Fibroblast of skin of right quadriceps (primary cell): Measurements from ENCODE around the gene RAPGEF4.
A peak's percentile ranks its signal among the peaks of the same experiment; 100 is the strongest.

Source experiments
- DNase-seq: peaks from one replicate; pipeline ENCODE4 v3.0.0-alpha.2; 2013

RAPGEF4 gene

DNA sequence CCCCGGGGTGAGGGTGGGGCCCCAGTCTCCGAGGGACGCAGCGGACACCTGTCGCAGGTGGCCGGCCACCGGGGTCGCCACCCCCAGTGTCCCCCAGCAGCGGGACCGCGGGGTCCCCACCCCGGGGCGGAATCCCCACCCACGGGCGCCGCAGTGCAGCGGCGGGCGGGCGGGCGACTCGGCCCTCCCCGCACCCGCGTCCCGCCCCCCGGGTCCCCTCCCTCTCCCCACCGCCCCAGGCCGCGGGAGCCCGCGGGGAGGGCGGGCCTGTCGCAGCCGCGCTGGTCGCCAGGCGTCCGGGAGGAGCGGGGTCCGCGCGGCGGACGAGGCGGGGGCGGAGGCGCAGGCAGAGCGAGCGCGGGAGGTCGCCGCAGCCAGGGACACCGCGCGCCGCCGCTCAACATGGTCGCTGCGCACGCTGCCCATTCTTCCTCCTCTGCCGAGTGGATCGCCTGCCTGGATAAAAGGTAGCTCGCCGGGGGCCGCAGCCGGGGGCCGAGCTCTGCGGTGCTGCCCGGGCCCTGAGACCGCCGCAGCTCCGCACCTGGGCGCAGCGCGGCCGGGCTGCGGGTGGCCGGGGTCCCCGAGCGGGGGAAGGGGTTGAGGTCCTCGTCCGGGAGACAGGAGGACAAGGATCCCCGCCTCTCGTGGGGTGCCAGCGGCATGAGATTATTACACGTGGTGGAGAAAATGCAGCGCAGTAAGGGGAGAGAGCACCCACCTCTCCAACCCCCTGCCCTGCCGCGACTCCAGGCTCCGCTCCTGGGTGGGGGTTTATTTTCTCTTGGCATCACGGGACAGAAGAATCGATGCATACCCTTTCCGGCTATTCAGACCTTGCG is at the start of gene RAPGEF4:
Gene RAPGEF4, plus strand, starts transcription at position 264 of the 842 bp plus-strand sequence. Its CDS starts 139 bp downstream, at position 403.
- DNase-seq, result no peak

DNA sequence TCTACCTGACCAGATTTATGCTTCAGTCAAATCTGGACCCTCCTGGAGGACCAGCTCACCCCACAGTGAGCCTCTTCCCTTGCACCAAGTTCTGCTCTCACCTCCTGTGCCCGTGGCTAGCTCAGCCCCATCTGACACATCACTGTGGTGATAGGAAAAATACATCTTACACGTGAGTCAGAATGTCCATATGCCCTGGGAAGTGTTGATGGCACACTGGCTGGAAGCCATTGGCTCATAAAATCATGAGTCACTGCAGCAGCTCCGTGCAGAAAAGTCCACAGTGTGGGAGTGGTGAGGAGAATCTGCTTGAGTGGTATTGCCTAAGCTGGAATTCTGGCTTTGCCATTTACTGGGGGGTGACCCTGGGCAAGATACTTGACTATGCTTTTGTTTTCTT is 42.6 kb upstream of the RAPGEF4 start:
- DNase-seq, result peak; percentile 99

DNA sequence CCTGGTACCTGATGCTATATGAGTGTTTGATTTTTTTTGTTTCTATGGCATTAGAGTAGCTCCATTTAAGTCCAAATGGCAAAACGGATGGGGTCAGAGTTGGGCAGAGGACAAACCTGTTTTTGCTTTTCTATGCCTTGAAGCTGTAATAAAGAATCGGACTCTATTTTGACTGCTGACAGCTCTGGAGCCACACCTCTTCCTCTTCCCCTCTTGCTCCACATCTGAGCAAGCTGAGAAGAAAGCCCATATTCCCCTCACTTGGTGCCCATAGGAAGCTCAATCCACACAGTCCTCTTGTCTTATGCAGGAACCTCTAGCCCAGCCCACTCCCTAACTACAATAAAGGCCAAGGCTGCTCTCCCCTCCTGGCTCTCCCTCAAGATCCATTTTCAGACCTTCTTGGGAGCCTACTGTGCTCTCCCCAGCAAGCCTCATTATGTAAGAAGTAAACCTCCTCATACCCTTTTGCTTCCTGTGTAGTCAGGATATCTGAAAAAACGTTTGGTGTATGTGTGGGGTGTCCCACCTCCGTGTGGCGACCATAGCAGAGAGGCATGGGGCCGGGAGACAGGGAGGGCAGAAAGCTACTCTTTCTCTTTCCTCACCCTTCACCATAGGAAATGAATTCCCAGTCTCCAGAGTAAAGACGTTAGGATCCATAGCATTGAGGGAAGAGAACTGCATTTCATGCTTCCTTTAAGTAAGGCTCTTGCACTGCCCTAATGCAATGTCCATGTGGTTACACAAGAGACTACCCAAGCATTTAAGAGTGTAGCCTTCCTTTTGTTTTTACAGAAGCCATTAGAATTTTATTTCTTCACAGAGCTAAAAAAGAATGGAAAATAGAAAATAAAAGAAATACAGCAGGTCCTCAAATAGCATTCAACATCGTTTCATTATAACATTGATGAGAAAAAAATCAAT is 41.9 kb upstream of the RAPGEF4 start:
- DNase-seq, result no peak

DNA sequence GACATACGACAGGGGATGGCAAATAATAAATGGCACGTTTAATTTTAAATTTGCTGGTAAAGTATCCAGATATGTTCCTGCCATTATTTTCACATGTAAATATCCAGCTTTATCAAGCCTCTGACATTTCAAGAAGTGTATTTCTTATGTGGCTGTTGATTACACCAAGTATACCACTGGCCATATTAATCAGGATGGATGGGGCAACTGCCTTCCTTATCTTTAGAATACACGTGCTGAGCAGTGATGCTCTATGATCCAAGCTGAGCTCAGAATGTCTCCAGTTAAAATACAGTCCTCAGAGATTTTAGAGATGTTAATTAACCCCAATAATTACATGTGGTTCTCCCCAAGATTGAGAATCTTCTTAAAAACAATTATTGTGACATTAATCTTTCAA is 38.3 kb upstream of the RAPGEF4 start:
- DNase-seq, result no peak

DNA sequence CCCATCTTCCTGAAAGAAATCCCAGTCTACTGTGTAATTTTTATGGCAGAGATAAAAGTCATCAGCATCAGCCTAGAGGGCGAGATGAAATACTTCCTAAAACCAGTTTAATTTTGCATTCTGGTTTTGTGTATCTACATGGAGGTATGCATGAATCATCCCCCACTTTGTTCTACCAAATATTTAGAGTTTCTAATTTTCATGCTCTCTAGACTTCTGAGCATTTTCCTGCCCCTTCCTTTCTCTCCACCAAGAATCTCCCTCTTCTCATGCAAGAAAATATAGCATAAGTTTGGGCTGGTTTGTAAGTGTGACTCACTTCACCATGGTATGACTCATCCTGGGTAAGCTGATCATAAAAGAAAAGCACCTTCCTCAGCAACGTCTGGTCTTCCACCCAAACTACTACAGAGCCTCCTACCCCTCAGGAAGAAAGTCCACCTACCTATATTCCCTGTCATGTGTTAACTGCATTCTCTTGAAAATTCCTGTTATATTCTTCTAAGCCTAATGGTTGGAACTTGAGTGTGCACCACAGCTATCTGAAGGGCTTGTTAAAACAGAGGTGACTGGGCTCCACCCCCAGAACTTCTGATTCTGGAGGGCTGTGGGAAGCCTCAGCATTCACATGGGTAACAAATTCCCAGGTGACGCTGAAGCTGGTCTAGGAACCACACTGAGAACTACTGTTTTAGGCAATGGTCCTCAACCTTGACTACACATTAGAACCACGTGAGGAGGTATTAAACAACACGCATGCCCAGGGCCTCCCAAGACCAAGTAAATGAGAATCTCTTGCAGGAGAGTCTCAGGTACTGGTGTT is 37.4 kb upstream of the RAPGEF4 start:
- DNase-seq, result peak; percentile 97

DNA sequence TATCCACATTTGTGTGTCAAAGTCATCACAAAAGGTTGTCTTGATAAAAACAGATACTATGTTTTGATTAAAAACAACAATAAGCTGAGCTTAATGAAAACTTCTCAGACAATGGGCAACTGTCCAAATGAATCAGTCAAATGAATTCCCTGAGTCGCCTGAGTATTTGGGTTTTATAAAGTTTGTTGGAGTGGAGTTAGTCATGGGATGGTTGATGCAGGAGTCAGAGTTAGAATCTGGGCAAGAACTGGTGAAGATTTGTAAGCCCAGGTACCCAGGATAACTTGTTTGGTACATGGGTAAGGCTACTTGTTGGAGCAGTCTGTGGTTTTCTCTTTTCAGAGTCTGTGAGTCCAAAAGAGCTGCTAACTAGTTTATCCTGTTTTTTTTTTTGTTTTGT is 34.4 kb upstream of the RAPGEF4 start:
- peak; percentile 91 for DNase-seq

DNA sequence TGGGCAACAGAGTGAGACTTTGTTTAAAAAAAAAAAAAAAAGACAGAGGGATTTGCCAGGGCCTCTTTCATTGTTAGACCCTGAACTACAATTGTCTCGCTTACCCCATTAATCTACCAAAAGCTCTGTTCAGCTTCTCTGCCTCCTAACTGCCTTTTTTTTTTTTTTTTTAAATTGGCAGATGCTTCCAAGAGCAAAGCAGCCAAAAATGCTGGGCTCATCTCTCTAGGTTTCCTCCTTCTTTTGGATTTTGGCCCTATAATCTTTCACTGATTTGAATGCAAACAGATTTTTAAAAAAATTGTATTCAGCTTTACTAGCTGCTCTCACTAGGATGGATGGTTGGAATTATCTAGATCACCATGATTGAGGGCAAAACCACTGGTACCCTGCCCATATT is 33.2 kb upstream of the RAPGEF4 start:
- DNase-seq, result no peak

DNA sequence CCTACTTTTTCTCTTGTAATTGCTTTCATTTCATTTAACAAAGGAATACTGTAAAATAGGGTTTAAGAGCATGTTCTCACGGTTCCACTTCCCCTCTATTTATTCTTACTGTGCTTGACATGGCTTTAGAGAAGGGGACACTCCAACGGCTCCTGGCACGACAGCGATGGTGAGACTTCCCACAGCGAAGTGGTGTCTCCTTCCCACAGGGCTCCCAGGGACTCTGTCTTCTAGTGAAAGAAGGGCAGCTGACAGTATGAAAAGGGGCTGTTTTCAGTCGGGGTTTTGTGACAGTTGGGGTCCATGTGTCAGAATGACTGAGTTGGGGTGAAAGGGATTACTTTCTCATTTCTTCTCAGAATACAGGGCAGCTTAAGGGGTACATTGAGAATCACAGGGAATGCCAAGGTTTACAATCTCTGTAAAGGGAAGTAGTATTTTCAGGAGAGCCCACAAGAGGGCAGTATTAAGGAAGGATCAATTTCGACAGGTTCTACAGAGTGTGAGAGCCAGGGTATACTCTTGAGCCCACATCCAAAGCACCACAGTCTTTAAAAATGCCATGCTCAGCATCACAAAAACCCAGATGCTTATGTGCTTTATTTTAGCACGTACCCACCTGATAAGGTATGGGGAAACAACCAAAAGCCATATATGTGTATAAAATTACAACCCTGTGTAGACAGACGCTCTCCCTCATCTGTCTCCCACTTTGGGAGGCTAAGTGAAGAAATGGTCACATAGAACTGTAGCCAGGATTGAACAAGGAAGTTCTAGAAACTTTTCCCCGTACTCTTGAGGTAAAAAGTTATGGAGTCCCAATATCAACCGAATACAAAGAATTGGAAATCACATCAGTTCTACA is 31.3 kb upstream of the RAPGEF4 start:
- peak; percentile 36 for DNase-seq

DNA sequence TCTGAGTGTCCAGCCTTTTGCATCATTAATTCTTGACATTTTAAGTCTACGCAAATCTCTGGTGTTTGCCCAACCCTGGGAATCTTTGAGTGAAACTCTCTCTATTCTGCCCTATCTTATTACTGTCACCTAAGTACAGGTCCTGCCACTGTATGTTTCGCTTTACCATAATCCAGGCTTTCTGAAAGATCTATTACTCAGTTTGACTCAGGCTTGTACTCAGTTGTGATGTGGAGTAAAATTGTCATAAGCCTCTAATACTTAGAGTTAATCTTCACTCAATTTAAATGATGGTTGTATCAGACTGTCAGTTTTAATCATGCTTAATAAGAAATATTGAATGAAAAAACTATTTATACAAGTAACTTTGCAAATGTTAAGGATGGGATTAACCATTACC is 30.3 kb upstream of the RAPGEF4 start:
- no peak for DNase-seq

DNA sequence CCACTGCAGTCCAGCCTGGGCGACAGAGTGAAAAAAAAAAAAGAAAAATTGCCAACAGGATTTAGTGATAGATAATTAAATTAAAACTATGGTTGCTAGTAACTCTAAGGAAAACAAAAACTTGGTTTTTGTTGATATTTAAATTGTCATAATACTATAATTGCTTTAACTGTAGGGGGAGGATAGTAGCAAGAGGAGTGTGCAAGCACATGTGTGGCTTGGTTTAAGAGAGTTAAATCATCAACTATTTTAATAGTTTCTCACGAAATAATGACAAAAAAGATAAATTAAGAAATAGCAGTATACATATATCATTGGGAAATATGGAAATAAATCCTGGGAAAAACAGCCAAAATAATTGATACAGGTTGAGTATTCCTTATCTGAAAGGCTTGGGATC is 27.4 kb upstream of the RAPGEF4 start:
- no peak for DNase-seq

DNA sequence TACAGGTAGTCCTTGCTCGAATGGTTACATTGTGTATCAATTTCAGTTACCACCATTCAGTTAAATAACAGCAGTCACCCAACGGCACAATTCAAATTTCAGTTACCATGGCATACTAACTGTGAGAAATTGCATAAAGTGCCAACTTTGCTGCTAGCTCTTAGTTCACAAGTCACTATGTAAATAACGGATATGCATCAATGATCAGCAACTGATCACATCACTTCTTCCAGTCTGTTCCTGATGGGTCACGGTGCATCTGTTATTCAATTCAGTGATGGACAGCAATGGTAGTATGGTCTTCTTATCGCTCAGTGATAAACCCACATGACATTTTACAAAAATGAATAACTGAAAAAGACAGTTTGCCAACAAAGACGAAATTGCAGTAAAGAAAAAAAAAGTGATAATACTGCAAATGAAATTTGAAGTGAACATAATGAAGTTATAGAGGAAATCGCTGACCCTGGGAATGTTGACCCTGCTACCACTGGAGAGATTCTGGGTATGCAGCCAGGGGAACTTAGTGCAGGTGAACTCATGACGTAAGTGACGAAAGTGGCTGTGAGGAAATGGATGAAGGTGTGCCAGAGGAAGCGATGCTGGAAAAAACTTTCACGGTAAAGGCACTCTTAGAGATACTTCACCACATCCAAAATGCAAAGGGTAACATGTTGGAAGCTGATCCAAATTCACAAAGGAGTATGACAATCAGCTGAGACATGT is 25.9 kb upstream of the RAPGEF4 start:
- no peak for DNase-seq

DNA sequence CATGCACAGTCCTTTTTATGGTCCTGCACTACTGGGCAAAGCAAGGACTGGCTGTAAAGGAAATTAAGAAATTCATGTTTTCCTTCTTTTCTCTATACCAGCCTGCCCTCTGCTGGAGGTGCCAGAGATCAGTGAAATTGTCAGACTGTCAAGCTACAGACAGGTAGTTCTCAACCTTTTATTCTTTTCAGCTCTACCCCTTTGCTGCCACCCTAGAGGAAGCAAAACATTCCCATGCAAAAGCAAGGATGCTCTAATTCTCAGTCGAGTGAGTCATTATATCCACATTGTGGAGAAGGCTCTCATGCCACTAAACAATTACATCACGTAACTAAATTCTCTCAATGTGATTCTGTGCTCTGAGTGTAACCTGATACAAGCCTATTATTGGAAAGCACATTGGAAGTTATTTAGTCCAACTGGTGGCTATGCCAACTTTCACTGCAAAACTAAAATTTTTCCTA is 25.0 kb upstream of the RAPGEF4 start:
- DNase-seq, result peak; percentile 85

DNA sequence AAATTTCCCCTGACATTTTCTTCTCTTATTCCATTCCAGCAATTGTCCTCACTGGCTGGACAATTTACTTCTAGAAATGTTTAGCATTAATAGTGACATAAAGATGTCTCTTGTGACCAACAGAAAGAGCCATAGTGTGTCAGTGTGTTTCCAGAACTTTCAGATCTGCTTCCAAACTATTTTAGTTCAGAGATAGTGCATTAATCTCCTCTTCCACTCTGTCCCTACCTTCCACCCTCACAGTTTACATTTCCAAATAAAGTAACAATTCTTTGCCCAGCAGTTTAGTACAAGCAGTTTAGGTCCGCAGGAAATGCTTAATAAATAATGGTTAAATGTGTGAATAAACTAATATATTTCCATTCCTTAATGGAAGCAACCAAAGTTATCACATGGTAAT is 24.5 kb upstream of the RAPGEF4 start:
- DNase-seq, result no peak

DNA sequence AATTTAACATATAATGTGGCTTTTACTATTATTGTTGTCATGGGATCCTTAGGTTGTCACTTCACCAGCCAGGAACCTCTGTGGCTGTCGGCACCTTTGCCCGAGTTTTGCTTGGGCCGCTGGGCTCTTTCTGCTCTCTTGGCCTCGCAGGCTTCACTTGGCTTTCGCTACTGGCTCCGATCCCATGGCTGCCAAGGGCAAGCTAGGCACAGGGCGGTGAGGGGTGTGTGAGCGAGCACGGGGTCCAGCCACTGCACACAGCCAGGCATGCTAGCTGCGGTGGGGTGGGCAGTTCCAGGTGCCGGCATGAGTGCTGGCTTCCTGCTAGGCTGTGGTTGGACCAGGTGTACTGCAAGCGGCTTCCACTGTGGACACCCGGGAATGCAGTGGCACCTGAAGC is 23.4 kb upstream of the RAPGEF4 start:
- no peak for DNase-seq

DNA sequence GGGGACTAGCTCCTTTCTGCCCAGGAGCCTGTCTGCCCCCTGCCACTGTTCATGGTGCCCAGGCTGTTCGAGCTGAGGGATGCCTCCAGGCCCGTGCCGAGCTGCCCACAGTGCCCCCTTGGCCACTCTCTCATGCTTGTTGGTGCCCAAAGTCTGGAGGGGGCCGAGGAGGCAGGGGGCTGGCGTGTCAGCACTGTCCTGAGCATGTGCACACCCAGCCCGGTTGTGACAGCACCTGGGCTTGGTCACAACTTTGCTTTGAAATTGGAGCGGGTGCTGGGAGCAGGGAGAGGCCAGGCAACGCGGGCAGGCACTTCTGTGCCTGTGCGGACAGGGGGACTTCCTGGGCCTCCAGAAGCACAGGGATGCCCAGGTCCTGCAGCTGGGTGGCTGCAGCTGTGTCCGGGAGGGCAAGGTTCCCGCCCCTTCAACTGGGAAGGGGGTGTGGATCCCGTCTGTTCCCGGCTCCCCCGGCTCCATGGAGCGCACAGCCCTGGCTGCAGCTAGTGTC is 22.2 kb upstream of the RAPGEF4 start:
- no peak for DNase-seq

DNA sequence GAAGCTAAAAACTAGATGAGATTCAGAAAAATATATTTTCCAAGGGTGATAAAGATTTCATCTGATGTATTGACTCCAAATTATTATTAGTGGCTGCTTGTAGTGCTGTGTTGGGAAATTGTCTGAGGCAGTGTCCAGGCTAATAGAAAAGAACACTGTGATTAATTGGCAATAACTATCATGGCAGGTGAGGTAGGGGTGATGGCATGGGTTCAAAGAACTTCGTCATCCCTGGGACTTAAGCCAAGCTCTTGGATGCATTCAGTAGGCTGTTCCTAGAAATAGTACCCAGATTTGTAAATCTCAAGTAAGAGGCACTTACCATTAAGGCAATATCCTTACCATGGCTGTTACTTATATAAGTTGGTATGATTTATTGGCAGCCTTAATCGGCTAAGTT is 13.2 kb upstream of the RAPGEF4 start:
- no peak for DNase-seq

DNA sequence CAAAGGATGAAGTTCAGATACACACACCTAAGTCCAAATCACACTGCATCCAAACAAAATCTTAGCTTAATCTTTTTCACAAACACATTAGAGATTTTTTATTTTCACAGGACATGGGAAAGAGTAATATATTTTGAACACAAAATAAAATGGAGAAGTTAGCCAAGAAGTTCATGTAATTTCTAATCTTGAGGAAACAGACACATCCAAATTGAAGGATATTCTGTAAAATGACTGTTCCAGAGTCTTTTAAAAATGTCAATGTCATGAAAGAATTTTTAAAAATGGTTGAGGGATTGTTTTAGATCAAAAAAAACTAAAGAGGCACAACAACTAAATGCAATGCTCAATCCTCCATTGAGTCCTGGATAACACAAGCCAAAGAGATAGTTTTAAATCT is 12.4 kb upstream of the RAPGEF4 start:
- no peak for DNase-seq

DNA sequence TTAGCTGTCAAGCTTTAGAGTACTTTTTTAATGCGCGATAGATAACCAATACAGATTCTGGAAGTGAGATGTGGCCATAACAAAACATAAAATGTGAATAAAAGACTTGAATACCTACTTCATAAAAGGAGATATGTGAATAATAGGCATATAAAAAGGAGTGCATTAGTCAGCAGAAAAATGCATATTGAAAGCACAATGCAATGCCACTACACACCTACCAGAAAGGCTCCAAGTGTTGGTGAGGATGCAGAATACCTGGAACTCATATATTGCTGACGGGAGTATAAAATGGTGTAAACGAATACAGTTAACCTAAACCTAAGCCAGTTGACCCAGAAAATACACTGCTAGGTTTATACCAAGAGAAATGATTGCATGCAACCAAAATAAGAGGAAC is 10.9 kb upstream of the RAPGEF4 start:
- DNase-seq, result no peak

DNA sequence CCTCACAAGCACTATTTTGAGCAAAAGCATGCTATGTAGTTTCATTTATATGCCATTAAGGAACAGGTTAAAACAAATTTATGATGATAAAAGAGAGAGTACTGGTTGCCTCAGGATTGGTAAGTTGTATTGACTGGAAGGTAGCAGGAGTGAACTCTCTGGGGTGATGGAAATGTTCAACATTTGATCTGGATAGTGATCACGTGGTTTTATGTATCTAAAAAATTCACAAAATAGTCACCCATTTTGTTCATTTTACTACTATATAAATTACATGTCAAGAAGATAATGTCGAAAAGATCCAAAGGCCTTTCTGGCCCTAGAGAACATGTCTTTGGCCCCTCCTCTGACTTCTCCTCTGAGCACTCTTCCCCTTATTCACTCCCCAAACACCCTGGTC is 10.4 kb upstream of the RAPGEF4 start:
- DNase-seq, result no peak

DNA sequence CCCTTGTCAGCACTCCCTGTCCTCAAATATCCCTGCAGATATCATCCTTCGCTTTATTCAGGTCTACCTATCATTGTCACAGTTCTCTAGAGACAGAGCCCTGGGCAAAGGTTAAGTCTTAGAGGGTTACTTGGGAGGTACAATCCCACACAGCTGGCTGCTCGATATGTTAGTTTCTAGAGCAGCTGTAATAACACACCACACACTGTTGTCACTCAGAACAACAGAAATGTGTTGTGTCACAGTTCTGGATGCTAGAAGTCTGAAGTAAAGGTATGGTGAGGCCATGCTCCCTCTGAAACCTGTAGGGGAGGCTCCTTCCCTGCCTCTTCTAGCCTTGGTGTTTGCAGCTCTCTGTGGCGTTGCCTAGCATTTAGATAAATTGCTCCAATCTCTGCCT is 9.9 kb upstream of the RAPGEF4 start:
- no peak for DNase-seq

DNA sequence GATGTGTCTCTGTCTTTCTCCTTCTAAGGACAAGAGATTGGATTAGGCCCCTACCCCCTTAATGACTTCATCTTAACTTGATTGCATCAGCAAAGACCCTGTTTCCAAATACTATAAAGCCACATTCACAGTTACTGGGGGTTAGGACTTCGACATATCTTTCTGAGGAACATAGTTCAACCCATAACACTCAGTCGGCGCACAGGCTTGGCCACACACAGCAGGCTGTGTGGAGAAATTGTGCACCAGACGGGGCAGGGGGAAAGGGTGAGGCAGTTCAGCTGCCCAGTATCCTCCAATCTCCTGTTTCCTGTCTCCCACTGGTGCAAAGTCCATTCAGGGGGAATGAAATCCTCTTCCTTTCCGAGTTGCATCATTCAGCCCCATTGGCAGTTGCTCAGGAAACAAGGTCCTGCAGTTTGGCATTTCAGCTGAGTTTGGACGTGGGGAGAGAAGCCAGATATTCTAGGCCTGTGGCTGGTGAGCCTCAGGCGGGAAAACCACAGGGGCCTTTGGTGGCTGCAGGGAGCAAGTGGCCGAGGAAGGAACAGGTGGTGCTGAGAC is 9.4 kb upstream of the RAPGEF4 start:
- DNase-seq, result peak; percentile 26
